Measurements from ENCODE around the gene PTGFRN. TPM values are rescaled to one million over a fixed set of nuclear protein-coding genes. Genes with fewer than 3 reads are reported as not detected.

The PTGFRN gene
- total and polyA plus RNA-seq, 2 of the 13 experiments (the other 11 are each of a cell fraction or from before 2014, with no cell fraction given) = 3.3 to 11.3 TPM

DNA sequence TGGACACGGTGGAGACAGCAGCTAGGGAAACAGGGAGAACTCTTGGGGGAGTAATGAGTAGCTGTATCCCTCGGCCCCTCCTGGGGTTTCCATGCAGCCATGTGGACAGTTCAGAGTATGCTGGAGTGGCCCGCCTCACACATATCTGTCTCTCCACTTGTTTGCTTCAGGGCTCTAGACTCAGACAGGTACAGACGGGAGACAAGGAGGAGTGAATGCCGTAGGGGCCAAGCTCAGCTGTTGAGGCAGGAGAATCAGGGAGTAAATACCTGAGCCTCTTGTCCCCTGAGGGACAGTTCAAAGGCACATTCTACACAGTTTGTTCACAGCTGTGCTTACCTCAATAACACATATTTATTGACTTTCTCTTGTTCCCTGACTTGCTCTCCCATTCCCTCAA, 7.7 kb upstream of the PTGFRN start (continued):
- TF ChIP-seq ZFP1 (CRISPR knock-in tag; IDR thresholded peaks at IDR 0.05) (no peak), JDP2 (CRISPR knock-in tag; IDR thresholded peaks at IDR 0.05; ENCODE audit: borderline replicate concordance) (no peak), SRY (CRISPR knock-in tag; IDR thresholded peaks at IDR 0.05) (no peak), PHB2 (IDR thresholded peaks at IDR 0.05; ENCODE audit: partially characterized antibody) (no peak)

DNA sequence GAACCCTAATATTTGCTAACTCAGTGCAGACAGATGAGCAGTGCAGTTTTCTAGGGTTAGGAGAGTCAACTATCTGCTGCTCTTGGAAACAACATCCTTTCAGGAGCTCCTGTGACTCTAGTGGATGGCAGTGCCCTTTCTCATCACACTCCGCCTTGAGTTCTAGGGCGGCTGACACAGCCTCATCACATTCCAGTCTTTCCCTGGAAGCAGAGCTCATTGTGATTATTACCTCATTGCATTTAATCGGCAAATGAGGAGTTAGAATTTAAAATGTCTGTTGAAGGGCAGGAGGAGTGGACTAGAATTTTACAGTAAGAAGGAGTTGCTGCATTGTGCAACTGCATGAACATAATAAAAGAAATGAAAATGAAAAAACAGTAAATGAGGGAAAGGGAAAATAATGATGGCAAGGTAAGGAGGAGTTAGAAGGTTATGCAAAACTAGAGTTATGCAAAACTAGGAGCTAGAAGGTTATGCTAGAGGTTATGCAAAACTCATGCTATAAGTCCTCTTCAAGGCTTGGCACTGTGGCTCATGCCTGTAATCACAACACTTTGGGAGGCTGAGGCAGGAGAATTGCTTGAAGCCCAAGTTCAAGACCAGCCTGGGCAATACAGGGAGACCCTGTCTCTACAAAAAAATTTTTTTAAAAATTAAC, 6.9 kb upstream of the PTGFRN start:
- no peak for FAIRE-seq
- Histone ChIP-seq H3K9ac (ENCODE audit: insufficient read depth, low read depth, low read length) (no peak overlapping the region), H3K36me3 (replicated peaks in 1 of 2; ENCODE audit: control insufficient read depth in 1 of 2, insufficient read depth in 2 of 2, low read length in 2 of 2) (no peaks in the 10 kb centered on the region), H2AFZ (ENCODE audit: low read length) (no peak overlapping the region), H3K79me2 (ENCODE audit: insufficient read depth, low read length) (no peaks in the 10 kb centered on the region), H3K27me3 (ENCODE audit: control insufficient read depth in 1 of 2, insufficient read depth in 2 of 2, low read length in 2 of 2) (peaks cover 0 to 9% of the 10 kb centered on the region in 2 experiments; a peak in 2 of 5 replicates), H4K20me1 (ENCODE audit: insufficient read depth, low read length) (no peaks in the 10 kb centered on the region), H3K4me2 (ENCODE audit: low read depth, low read length) (no peak overlapping the region), H3K9me3 (ENCODE audit: low read length) (no peaks in the 10 kb centered on the region), H3K4me3 (replicated peaks in 1 of 3; ENCODE audit: insufficient read depth in 1 of 3, low read depth in 2 of 3, low read length in 3 of 3) (no peak overlapping the region), H3K27ac (ENCODE audit: extremely low read length, insufficient read depth, low read length) (no peak overlapping the region), H3K4me1 (ENCODE audit: insufficient read depth, low read length) (no peaks in the 10 kb centered on the region)
- ChIA-PET CTCF (ENCODE audit: low intra/inter-chr PET ratio, low total read pairs) (no interaction called here), POLR2A (no interaction called here)
- no TSS peak for BruUV-seq (replicated peaks)
- no peak for DNase-seq (ENCODE audit: low spot score)
- WGBS (ENCODE audit: low lambda C conversion rate) = 84% methylated on average over 3 of the region's 3 CpGs
- in situ Hi-C loops (cut with HindIII; ENCODE audit: extremely low pct_ligation_motif_present, low pct_unique_long_range_greater_than_20kb) (no loop called here), intact Hi-C loops (cut with micrococcal nuclease; ENCODE audit: unreplicated experiment) (no loop called here)
- no peak for ATAC-seq
- TF ChIP-seq, protein P1, sequence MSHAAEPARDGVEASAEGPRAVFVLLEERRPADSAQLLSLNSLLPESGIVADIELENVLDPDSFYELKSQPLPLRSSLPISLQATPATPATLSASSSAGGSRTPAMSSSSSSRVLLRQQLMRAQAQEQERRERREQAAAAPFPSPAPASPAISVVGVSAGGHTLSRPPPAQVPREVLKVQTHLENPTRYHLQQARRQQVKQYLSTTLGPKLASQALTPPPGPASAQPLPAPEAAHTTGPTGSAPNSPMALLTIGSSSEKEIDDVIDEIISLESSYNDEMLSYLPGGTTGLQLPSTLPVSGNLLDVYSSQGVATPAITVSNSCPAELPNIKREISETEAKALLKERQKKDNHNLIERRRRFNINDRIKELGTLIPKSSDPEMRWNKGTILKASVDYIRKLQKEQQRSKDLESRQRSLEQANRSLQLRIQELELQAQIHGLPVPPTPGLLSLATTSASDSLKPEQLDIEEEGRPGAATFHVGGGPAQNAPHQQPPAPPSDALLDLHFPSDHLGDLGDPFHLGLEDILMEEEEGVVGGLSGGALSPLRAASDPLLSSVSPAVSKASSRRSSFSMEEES (CRISPR knock-in tag; IDR thresholded peaks at IDR 0.05) = no peak
- no peak for TF ChIP-seq BHLHE40 (IDR thresholded peaks at IDR 0.05; ENCODE audit: low read length)
- TF ChIP-seq ZNF724P (CRISPR knock-in tag; IDR thresholded peaks at IDR 0.05; ENCODE audit: borderline replicate concordance) = no peak

Measured in HepG2 (cell line).